ENCODE measurements around the gene OTUB2.

The OTUB2 gene

GRCh38 chr14:93996130-93996695 is 29.9 kb upstream of the OTUB2 start:
- no peaks in the 10 kb centered on the region for H3K9me3 ChIP-seq (ENCODE audit: severe bottlenecking)
- DNase-seq (ENCODE audit: low spot score) (no peak), ATAC-seq (ENCODE audit: low read depth) (no peak)
- no peak overlapping the region for H3K27ac ChIP-seq (ENCODE audit: poor library complexity, severe bottlenecking)
- H3K36me3 ChIP-seq (ENCODE audit: low read depth), result no peaks in the 10 kb centered on the region
- H3K4me3 ChIP-seq (ENCODE audit: severe bottlenecking), result no peak overlapping the region
- no peaks in the 10 kb centered on the region for H3K27me3 ChIP-seq (ENCODE audit: insufficient read depth, poor library complexity, severe bottlenecking)
- TF ChIP-seq CTCF (IDR thresholded peaks at IDR 0.05; ENCODE audit: poor library complexity, severe bottlenecking), result no peak
- peaks cover 11% of the 10 kb centered on the region for H3K4me1 ChIP-seq (ENCODE audit: insufficient read depth, poor library complexity, severe bottlenecking)

- no peak for DNase-seq (ENCODE audit: low spot score)
Observed at GRCh38 chr14:93997082-93997481, 29.1 kb upstream of the OTUB2 start, which contains the start of gene CCDC197. Gene CCDC197, plus strand, starts transcription at chr14:93997301. Its CDS starts 831 bp downstream, at chr14:93998132.

GRCh38 chr14:93997916-93998870 is 27.9 kb upstream of the OTUB2 start:
- H3K36me3 ChIP-seq (ENCODE audit: low read depth), result no peaks in the 10 kb centered on the region

More at GRCh38 chr14:93997082-93997481, 29.1 kb upstream of the OTUB2 start, which contains the start of gene CCDC197:
- no peak for TF ChIP-seq CTCF (IDR thresholded peaks at IDR 0.05; ENCODE audit: poor library complexity, severe bottlenecking)
- no peaks in the 10 kb centered on the region for H3K9me3 ChIP-seq (ENCODE audit: severe bottlenecking)
- no peak within 1 kb of the TSS for H3K27ac ChIP-seq (ENCODE audit: poor library complexity, severe bottlenecking)
- H3K4me1 ChIP-seq (ENCODE audit: insufficient read depth, poor library complexity, severe bottlenecking), result peaks cover 11% of the 10 kb centered on the region
- ATAC-seq (ENCODE audit: low read depth), result no peak
- H3K36me3 ChIP-seq (ENCODE audit: low read depth), result no peaks in the 10 kb centered on the region
- no peaks in the 10 kb centered on the region for H3K27me3 ChIP-seq (ENCODE audit: insufficient read depth, poor library complexity, severe bottlenecking)
- no peak within 1 kb of the TSS for H3K4me3 ChIP-seq (ENCODE audit: severe bottlenecking)

GRCh38 chr14:93998871-93999403 is 27.2 kb upstream of the OTUB2 start:
- Histone ChIP-seq H3K36me3 (ENCODE audit: low read depth) (no peaks in the 10 kb centered on the region), H3K27ac (ENCODE audit: poor library complexity, severe bottlenecking) (no peak overlapping the region), H3K4me3 (ENCODE audit: severe bottlenecking) (no peak overlapping the region), H3K9me3 (ENCODE audit: severe bottlenecking) (no peaks in the 10 kb centered on the region), H3K4me1 (ENCODE audit: insufficient read depth, poor library complexity, severe bottlenecking) (peaks cover 11% of the 10 kb centered on the region), H3K27me3 (ENCODE audit: insufficient read depth, poor library complexity, severe bottlenecking) (no peaks in the 10 kb centered on the region)
- TF ChIP-seq CTCF (IDR thresholded peaks at IDR 0.05; ENCODE audit: poor library complexity, severe bottlenecking), result no peak
- no peak for DNase-seq (ENCODE audit: low spot score)
- no peak for ATAC-seq (ENCODE audit: low read depth)

More at GRCh38 chr14:93997916-93998870, 27.9 kb upstream of the OTUB2 start:
- TF ChIP-seq CTCF (IDR thresholded peaks at IDR 0.05; ENCODE audit: poor library complexity, severe bottlenecking), result no peak
- no peak overlapping the region for H3K4me3 ChIP-seq (ENCODE audit: severe bottlenecking)
- ATAC-seq (ENCODE audit: low read depth) (no peak), DNase-seq (ENCODE audit: low spot score) (no peak)
- H3K4me1 ChIP-seq (ENCODE audit: insufficient read depth, poor library complexity, severe bottlenecking), result peaks cover 11% of the 10 kb centered on the region
- no peak overlapping the region for H3K27ac ChIP-seq (ENCODE audit: poor library complexity, severe bottlenecking)
- H3K27me3 ChIP-seq (ENCODE audit: insufficient read depth, poor library complexity, severe bottlenecking), result no peaks in the 10 kb centered on the region
- H3K9me3 ChIP-seq (ENCODE audit: severe bottlenecking), result no peaks in the 10 kb centered on the region

All from RWPE2 (cell line).